Skeletal muscle tissue (tissue), 4 donors: ENCODE results near the gene KCNAB1. TPM values are rescaled to one million over a fixed set of nuclear protein-coding genes. Genes with fewer than 3 reads are reported as not detected.
"Not testable (repeated sequence)": the region's sequence is repeated elsewhere in the genome, so short reads cannot be mapped to it uniquely, and the experiment has no call there.

Source experiments
- H3K27ac ChIP-seq: one replicate; pipeline ENCODE4 v1.7.0; 2013; ENCODE audit warnings: mild to moderate bottlenecking, low read depth, low read length, inconsistent platforms
- H3K27me3 ChIP-seq, 3 donors: one replicate each; pipeline ENCODE4 v1.7.0; 2013; ENCODE audit warnings: low read length in 3 of 3; ENCODE audit not compliant: control insufficient read depth in 3 of 3, insufficient read depth in 3 of 3
- H3K36me3 ChIP-seq, 3 donors: one replicate each; pipeline ENCODE4 v1.7.0; 2013; ENCODE audit warnings: low read length in 3 of 3; ENCODE audit not compliant: control insufficient read depth in 3 of 3, insufficient read depth in 3 of 3
- H3K4me1 ChIP-seq, 3 donors: one replicate each; pipeline ENCODE4 v1.7.0; 2013; ENCODE audit warnings: low read length in 3 of 3, mild to moderate bottlenecking in 3 of 3; ENCODE audit not compliant: control insufficient read depth in 3 of 3, insufficient read depth in 3 of 3
- H3K4me3 ChIP-seq, 3 donors: one replicate each; pipeline ENCODE4 v1.7.0; 2013; ENCODE audit warnings: low read length in 3 of 3
- H3K9ac ChIP-seq, 3 donors: one replicate each; pipeline ENCODE4 v1.7.0; 2013; ENCODE audit warnings: low read length in 3 of 3, mild to moderate bottlenecking in 3 of 3, moderate library complexity in 2 of 3, low read depth in 1 of 3
- H3K9me3 ChIP-seq, 3 donors: one replicate each; pipeline ENCODE4 v1.7.0; 2013; ENCODE audit warnings: low read length in 3 of 3; ENCODE audit not compliant: control insufficient read depth in 3 of 3
- total RNA-seq: library from RNA; depleted of rRNA; stranded (reverse); fragments of >200 nt; gene quantifications from one replicate; pipeline ENCODE4 v1.2.3, GENCODE V29; 2014
- donor health status: Osteomylitis.

KCNAB1 gene
- total RNA-seq, 1 donor from 2014 or later = 4.2 TPM

- Histone ChIP-seq H3K9ac (no peak overlapping the region), H3K36me3 (no peaks in the 10 kb centered on the region), H3K27ac (no peak overlapping the region), H3K4me3 (no peak overlapping the region), H3K9me3 (no peaks in the 10 kb centered on the region), H3K4me1 (peaks cover 0 to 10% (median 3%) of the 10 kb centered on the region in 3 donors), H3K27me3 (no peaks in the 10 kb centered on the region)
Observed at GRCh38 chr3:156135921-156136638, 15.7 kb downstream of the KCNAB1 start.

- not testable (repeated sequence) for H3K36me3 ChIP-seq, H3K4me3 ChIP-seq, H3K27ac ChIP-seq, H3K27me3 ChIP-seq, H3K9ac ChIP-seq, H3K9me3 ChIP-seq, H3K4me1 ChIP-seq
Observed at GRCh38 chr3:156137397-156137796, 17.0 kb downstream of the KCNAB1 start.

GRCh38 chr3:156140001-156140595 lies 19.7 kb downstream of the KCNAB1 start:
- no peak overlapping the region for H3K27ac ChIP-seq
- no peaks in the 10 kb centered on the region for H3K36me3 ChIP-seq
- no peak overlapping the region for H3K9ac ChIP-seq
- H3K9me3 ChIP-seq = no peaks in the 10 kb centered on the region
- H3K27me3 ChIP-seq = no peaks in the 10 kb centered on the region
- H3K4me3 ChIP-seq = no peak overlapping the region
- H3K4me1 ChIP-seq = no peaks in the 10 kb centered on the region

- no peak overlapping the region for H3K27ac ChIP-seq
- H3K9me3 ChIP-seq = no peaks in the 10 kb centered on the region
- H3K4me3 ChIP-seq = no peak overlapping the region
Observed at GRCh38 chr3:156142702-156143101, 22.3 kb downstream of the KCNAB1 start.

GRCh38 chr3:156143136-156143535 lies 22.8 kb downstream of the KCNAB1 start:
- no peak overlapping the region for H3K27ac ChIP-seq
- H3K4me3 ChIP-seq = peak overlapping the region in 1 of 3 donors; percentile 32
- H3K27me3 ChIP-seq = no peaks in the 10 kb centered on the region

More at GRCh38 chr3:156142702-156143101, 22.3 kb downstream of the KCNAB1 start:
- Histone ChIP-seq H3K27me3 (no peaks in the 10 kb centered on the region), H3K9ac (no peak overlapping the region), H3K36me3 (no peaks in the 10 kb centered on the region), H3K4me1 (no peaks in the 10 kb centered on the region)

GRCh38 chr3:156144060-156144459 lies 23.7 kb downstream of the KCNAB1 start:
- H3K9me3 ChIP-seq = no peaks in the 10 kb centered on the region
- H3K27me3 ChIP-seq = no peaks in the 10 kb centered on the region
- H3K4me1 ChIP-seq = peaks cover 0 to 3% (median 2%) of the 10 kb centered on the region in 3 donors
- no peak overlapping the region for H3K4me3 ChIP-seq
- H3K27ac ChIP-seq = no peak overlapping the region
- no peak overlapping the region for H3K9ac ChIP-seq
- H3K36me3 ChIP-seq = no peaks in the 10 kb centered on the region

More at GRCh38 chr3:156143136-156143535, 22.8 kb downstream of the KCNAB1 start:
- Histone ChIP-seq H3K36me3 (no peaks in the 10 kb centered on the region), H3K4me1 (peaks cover 0 to 3% (median 0%) of the 10 kb centered on the region in 3 donors), H3K9me3 (no peaks in the 10 kb centered on the region), H3K9ac (no peak overlapping the region)

GRCh38 chr3:156145866-156146265 lies 25.5 kb downstream of the KCNAB1 start:
- Histone ChIP-seq H3K4me1 (peaks cover 10 to 14% (median 11%) of the 10 kb centered on the region in 3 donors), H3K4me3 (no peak overlapping the region), H3K27ac (no peak overlapping the region), H3K9me3 (no peaks in the 10 kb centered on the region), H3K27me3 (no peaks in the 10 kb centered on the region), H3K36me3 (no peaks in the 10 kb centered on the region), H3K9ac (no peak overlapping the region)

GRCh38 chr3:156148345-156148945 lies 28.1 kb downstream of the KCNAB1 start:
- Histone ChIP-seq H3K9ac (no peak overlapping the region), H3K9me3 (no peaks in the 10 kb centered on the region), H3K27me3 (no peaks in the 10 kb centered on the region), H3K36me3 (no peaks in the 10 kb centered on the region), H3K4me3 (no peak overlapping the region), H3K4me1 (peaks cover 11 to 17% (median 14%) of the 10 kb centered on the region in 3 donors), H3K27ac (peak overlapping the region; percentile 34)

- no peak overlapping the region for H3K9ac ChIP-seq
- peaks cover 11 to 17% (median 14%) of the 10 kb centered on the region in 3 donors for H3K4me1 ChIP-seq
- no peak overlapping the region for H3K4me3 ChIP-seq
- peak overlapping the region; percentile 34 for H3K27ac ChIP-seq
- H3K36me3 ChIP-seq = no peaks in the 10 kb centered on the region
- H3K9me3 ChIP-seq = no peaks in the 10 kb centered on the region
- no peaks in the 10 kb centered on the region for H3K27me3 ChIP-seq
Observed at GRCh38 chr3:156148946-156149381, 28.6 kb downstream of the KCNAB1 start.

- Histone ChIP-seq H3K4me1 (peaks cover 11 to 17% (median 14%) of the 10 kb centered on the region in 3 donors), H3K27me3 (no peaks in the 10 kb centered on the region), H3K36me3 (no peaks in the 10 kb centered on the region), H3K9ac (peak overlapping the region in 1 of 3 donors; percentile 4), H3K9me3 (no peaks in the 10 kb centered on the region), H3K4me3 (no peak overlapping the region), H3K27ac (peak overlapping the region; percentile 34)
Observed at GRCh38 chr3:156149876-156150275, 29.5 kb downstream of the KCNAB1 start.
